ENCODE data around the gene STAT1.

DNA sequence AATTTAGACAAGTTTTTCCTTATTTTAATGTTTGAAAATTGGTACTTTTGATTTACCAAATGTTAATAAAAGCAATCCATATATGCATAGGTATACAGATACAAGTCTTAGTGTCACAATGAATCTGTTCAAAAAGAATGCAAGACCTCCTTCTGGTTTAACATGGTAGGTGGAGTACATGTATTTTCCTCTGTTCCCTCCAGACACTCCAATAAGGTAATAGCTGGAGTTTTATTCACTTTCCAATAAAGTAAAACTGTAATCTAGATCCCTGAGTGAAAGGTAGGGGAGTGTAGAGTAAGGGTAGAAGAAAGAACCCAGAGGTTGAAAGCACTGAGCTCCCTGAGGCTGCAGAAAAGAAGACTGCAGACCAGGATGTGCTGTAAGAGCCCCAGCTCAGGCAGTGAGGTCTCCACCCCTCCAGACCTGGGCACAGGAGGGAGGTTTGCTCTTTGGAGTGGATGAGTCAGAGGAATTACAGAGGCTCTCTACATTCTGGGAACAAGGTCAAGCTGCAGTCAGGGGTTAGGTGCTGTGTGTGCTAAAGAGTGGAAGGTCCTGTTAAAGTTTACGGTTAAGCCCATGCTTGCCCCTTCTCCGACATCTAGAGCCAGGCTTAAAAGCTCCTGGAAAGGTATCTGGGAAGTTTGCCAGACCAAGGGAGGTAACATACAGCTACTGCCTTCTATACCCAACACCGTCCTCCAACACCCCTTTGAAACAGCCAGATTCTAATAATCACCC is 27.6 kb upstream of the STAT1 start:
- TF ChIP-seq ZFP30 (CRISPR knock-in tag; IDR thresholded peaks at IDR 0.05) = no peak
- TF ChIP-seq ZNF565 (CRISPR knock-in tag; conservative IDR thresholded peaks at IDR 0.05; ENCODE audit: low read depth) = no peak
- TF ChIP-seq, protein P1, sequence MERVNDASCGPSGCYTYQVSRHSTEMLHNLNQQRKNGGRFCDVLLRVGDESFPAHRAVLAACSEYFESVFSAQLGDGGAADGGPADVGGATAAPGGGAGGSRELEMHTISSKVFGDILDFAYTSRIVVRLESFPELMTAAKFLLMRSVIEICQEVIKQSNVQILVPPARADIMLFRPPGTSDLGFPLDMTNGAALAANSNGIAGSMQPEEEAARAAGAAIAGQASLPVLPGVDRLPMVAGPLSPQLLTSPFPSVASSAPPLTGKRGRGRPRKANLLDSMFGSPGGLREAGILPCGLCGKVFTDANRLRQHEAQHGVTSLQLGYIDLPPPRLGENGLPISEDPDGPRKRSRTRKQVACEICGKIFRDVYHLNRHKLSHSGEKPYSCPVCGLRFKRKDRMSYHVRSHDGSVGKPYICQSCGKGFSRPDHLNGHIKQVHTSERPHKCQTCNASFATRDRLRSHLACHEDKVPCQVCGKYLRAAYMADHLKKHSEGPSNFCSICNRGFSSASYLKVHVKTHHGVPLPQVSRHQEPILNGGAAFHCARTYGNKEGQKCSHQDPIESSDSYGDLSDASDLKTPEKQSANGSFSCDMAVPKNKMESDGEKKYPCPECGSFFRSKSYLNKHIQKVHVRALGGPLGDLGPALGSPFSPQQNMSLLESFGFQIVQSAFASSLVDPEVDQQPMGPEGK (CRISPR knock-in tag; IDR thresholded peaks at IDR 0.05; ENCODE audit: borderline replicate concordance) = no peak
- no peak for TF ChIP-seq ZC3H10 (CRISPR knock-in tag; IDR thresholded peaks at IDR 0.05)
- no peak for TF ChIP-seq ZNF70 (CRISPR knock-in tag; IDR thresholded peaks at IDR 0.05)
